Spleen (tissue), 7 donors: ENCODE results near the gene CUL5.

ENCODE experiments used
- POLR2A ChIP-seq, 3 donors: fragments of 450-650 bp; IDR thresholded peaks; one replicate each; pipeline ENCODE4 v1.5.1; 2017; ENCODE audit warnings: antibody characterized with exemption in 3 of 3, mild to moderate bottlenecking in 1 of 3
- TF ChIP-seq, protein P1 (sequence below), 11 experiments: fragments of 200-600 bp in 7 of 11; fragments of 450-650 bp in 4 of 11; sonication (generic) in 4 of 11; IDR thresholded peaks in 8 of 11; conservative IDR thresholded peaks in 3 of 11; 1 replicate in 7 of 11; 2 replicates in 4 of 11; pipeline versions ENCODE4 v1.4.0 to v1.8.0; 2016 to 2021; ENCODE audit warnings: antibody characterized with exemption in 11 of 11, inconsistent platforms in 4 of 11, mild to moderate bottlenecking in 1 of 11
- donor health status: DM: no; HTN: no; CAD: no; lungs with moderate emphysema.
- donor health status: DM: no; HTN: no; CAD: no.
- donor health status: DM: no; HTN: no; CAD: no.

DNA sequence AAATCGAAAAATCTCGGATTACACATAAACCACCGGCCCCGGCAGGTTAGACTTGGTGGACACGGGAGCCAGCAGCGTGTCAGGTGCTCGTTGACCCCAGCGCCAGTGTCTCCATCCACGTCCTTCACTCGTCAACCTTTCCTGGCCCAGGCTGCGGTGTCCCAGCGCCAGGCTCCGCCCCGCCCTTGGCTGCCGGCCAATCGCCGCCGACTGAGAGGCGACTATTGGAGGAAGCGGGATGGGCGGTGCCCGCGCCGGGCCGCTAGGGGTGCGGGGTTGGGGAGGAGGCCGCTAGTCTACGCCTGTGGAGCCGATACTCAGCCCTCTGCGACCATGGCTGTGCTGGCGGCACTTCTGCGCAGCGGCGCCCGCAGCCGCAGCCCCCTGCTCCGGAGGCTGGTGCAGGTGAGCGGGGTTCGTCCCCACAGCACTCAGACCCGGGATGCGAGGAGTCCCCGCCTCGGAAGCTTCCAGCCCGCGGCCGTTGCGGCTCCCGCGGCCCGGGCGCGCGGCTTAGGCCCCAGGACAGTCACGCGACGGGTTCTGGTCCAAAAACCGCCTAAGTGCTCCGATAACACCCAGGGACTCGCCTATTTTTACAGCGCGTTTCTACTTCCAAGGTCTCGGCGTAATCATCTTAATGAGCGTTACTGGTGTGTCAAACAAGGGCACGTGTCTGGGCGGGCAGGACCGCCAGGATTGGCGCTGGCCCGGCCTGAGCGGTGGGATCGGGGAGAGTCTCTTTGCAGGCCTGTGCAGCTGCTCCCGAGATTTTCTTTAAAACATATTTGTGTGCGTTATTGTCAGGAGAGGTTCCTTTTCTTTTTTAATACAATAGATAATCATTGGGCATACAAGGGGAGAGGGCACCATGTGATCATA, 112.8 kb downstream of the CUL5 start, which contains the start of gene ACAT1:
- TF ChIP-seq, protein P1, sequence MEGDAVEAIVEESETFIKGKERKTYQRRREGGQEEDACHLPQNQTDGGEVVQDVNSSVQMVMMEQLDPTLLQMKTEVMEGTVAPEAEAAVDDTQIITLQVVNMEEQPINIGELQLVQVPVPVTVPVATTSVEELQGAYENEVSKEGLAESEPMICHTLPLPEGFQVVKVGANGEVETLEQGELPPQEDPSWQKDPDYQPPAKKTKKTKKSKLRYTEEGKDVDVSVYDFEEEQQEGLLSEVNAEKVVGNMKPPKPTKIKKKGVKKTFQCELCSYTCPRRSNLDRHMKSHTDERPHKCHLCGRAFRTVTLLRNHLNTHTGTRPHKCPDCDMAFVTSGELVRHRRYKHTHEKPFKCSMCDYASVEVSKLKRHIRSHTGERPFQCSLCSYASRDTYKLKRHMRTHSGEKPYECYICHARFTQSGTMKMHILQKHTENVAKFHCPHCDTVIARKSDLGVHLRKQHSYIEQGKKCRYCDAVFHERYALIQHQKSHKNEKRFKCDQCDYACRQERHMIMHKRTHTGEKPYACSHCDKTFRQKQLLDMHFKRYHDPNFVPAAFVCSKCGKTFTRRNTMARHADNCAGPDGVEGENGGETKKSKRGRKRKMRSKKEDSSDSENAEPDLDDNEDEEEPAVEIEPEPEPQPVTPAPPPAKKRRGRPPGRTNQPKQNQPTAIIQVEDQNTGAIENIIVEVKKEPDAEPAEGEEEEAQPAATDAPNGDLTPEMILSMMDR (IDR thresholded peaks at IDR 0.05 in 8 of 11, conservative IDR thresholded peaks at IDR 0.05 in 3 of 11) = peak; percentile 44 to 84 (median 71)
- peak in 2 of 3 donors; percentile 32 to 70 for TF ChIP-seq POLR2A (IDR thresholded peaks at IDR 0.05)
